ENCODE data around the gene DLGAP4.
"Not testable (repeated sequence)": the region's sequence is repeated elsewhere in the genome, so short reads cannot be mapped to it uniquely, and the experiment has no call there.

Gene DLGAP4

GRCh38 chr20:36564726-36565121 lies 258.6 kb downstream of the DLGAP4 start:
- not testable (repeated sequence) for H3K4me1 ChIP-seq (ENCODE audit: control insufficient read depth in 1 of 2, insufficient read depth in 2 of 2, low read length in 2 of 2); H3K36me3 ChIP-seq (ENCODE audit: control insufficient read depth in 1 of 2, insufficient read depth in 2 of 2, low read length in 2 of 2); H3K27ac ChIP-seq (ENCODE audit: low read length); H3K9me3 ChIP-seq (ENCODE audit: control insufficient read depth in 1 of 2, low read length in 2 of 2); H3K4me3 ChIP-seq (ENCODE audit: low read depth in 1 of 2, low read length in 2 of 2); H3K27me3 ChIP-seq (ENCODE audit: low read depth, low read length)

- H3K4me3 ChIP-seq (ENCODE audit: low read depth in 1 of 2, low read length in 2 of 2), result no peak overlapping the region
- H3K4me1 ChIP-seq (ENCODE audit: control insufficient read depth in 1 of 2, insufficient read depth in 2 of 2, low read length in 2 of 2), result no peaks in the 10 kb centered on the region
- peaks cover 0 to 3% of the 10 kb centered on the region in 2 donors for H3K9me3 ChIP-seq (ENCODE audit: control insufficient read depth in 1 of 2, low read length in 2 of 2)
- no peak overlapping the region for H3K27ac ChIP-seq (ENCODE audit: low read length)
- no peaks in the 10 kb centered on the region for H3K27me3 ChIP-seq (ENCODE audit: low read depth, low read length)
- H3K36me3 ChIP-seq (ENCODE audit: control insufficient read depth in 1 of 2, insufficient read depth in 2 of 2, low read length in 2 of 2), result no peaks in the 10 kb centered on the region
Observed at GRCh38 chr20:36565520-36565919, 259.4 kb downstream of the DLGAP4 start.

GRCh38 chr20:36569847-36570429 lies 263.8 kb downstream of the DLGAP4 start:
- no peaks in the 10 kb centered on the region for H3K27me3 ChIP-seq (ENCODE audit: low read depth, low read length)
- no peaks in the 10 kb centered on the region for H3K36me3 ChIP-seq (ENCODE audit: control insufficient read depth in 1 of 2, insufficient read depth in 2 of 2, low read length in 2 of 2)
- no peak overlapping the region for H3K27ac ChIP-seq (ENCODE audit: low read length)
- peaks cover 0 to 5% of the 10 kb centered on the region in 2 donors for H3K4me1 ChIP-seq (ENCODE audit: control insufficient read depth in 1 of 2, insufficient read depth in 2 of 2, low read length in 2 of 2)
- peaks cover 0 to 3% of the 10 kb centered on the region in 2 donors for H3K9me3 ChIP-seq (ENCODE audit: control insufficient read depth in 1 of 2, low read length in 2 of 2)
- H3K4me3 ChIP-seq (ENCODE audit: low read depth in 1 of 2, low read length in 2 of 2), result no peak overlapping the region

- Histone ChIP-seq H3K36me3 (ENCODE audit: control insufficient read depth in 1 of 2, insufficient read depth in 2 of 2, low read length in 2 of 2) (no peaks in the 10 kb centered on the region), H3K27ac (ENCODE audit: low read length) (peak overlapping the region; percentile 74), H3K4me3 (ENCODE audit: low read depth in 1 of 2, low read length in 2 of 2) (no peak overlapping the region), H3K4me1 (ENCODE audit: control insufficient read depth in 1 of 2, insufficient read depth in 2 of 2, low read length in 2 of 2) (peaks cover 0 to 21% of the 10 kb centered on the region in 2 donors), H3K9me3 (ENCODE audit: control insufficient read depth in 1 of 2, low read length in 2 of 2) (no peaks in the 10 kb centered on the region), H3K27me3 (ENCODE audit: low read depth, low read length) (no peaks in the 10 kb centered on the region)
Observed at GRCh38 chr20:36571564-36572504, 265.7 kb downstream of the DLGAP4 start.

- Histone ChIP-seq H3K4me3 (ENCODE audit: low read depth in 1 of 2, low read length in 2 of 2) (peak overlapping the region; percentile 46 to 77), H3K36me3 (ENCODE audit: control insufficient read depth in 1 of 2, insufficient read depth in 2 of 2, low read length in 2 of 2) (no peaks in the 10 kb centered on the region)
Observed at GRCh38 chr20:36572701-36573102, 266.6 kb downstream of the DLGAP4 start.

GRCh38 chr20:36573103-36573797 lies 267.1 kb downstream of the DLGAP4 start, which contains the start of gene TGIF2:
Gene TGIF2 (plus strand): TSS chr20:36573597. CDS start chr20:36578775, 5,178 bp downstream.
- peaks cover 0 to 21% of the 10 kb centered on the region in 2 donors for H3K4me1 ChIP-seq (ENCODE audit: control insufficient read depth in 1 of 2, insufficient read depth in 2 of 2, low read length in 2 of 2)
- peak within 1 kb of the TSS; percentile 46 to 77 for H3K4me3 ChIP-seq (ENCODE audit: low read depth in 1 of 2, low read length in 2 of 2)
- H3K27me3 ChIP-seq (ENCODE audit: low read depth, low read length), result no peaks in the 10 kb centered on the region
- H3K36me3 ChIP-seq (ENCODE audit: control insufficient read depth in 1 of 2, insufficient read depth in 2 of 2, low read length in 2 of 2), result no peaks in the 10 kb centered on the region
- H3K9me3 ChIP-seq (ENCODE audit: control insufficient read depth in 1 of 2, low read length in 2 of 2), result no peaks in the 10 kb centered on the region
- peak within 1 kb of the TSS; percentile 74 for H3K27ac ChIP-seq (ENCODE audit: low read length)

More at GRCh38 chr20:36572701-36573102, 266.6 kb downstream of the DLGAP4 start:
- H3K27ac ChIP-seq (ENCODE audit: low read length), result peak overlapping the region; percentile 74
- H3K9me3 ChIP-seq (ENCODE audit: control insufficient read depth in 1 of 2, low read length in 2 of 2), result no peaks in the 10 kb centered on the region
- H3K4me1 ChIP-seq (ENCODE audit: control insufficient read depth in 1 of 2, insufficient read depth in 2 of 2, low read length in 2 of 2), result peaks cover 0 to 21% of the 10 kb centered on the region in 2 donors
- H3K27me3 ChIP-seq (ENCODE audit: low read depth, low read length), result no peaks in the 10 kb centered on the region

GRCh38 chr20:36573798-36574365 lies 267.7 kb downstream of the DLGAP4 start:
- Histone ChIP-seq H3K4me1 (ENCODE audit: control insufficient read depth in 1 of 2, insufficient read depth in 2 of 2, low read length in 2 of 2) (peaks cover 0 to 21% of the 10 kb centered on the region in 2 donors), H3K27me3 (ENCODE audit: low read depth, low read length) (no peaks in the 10 kb centered on the region), H3K36me3 (ENCODE audit: control insufficient read depth in 1 of 2, insufficient read depth in 2 of 2, low read length in 2 of 2) (no peaks in the 10 kb centered on the region), H3K9me3 (ENCODE audit: control insufficient read depth in 1 of 2, low read length in 2 of 2) (no peaks in the 10 kb centered on the region), H3K27ac (ENCODE audit: low read length) (no peak overlapping the region), H3K4me3 (ENCODE audit: low read depth in 1 of 2, low read length in 2 of 2) (peak overlapping the region; percentile 26 to 77)

- Histone ChIP-seq H3K4me3 (ENCODE audit: low read depth in 1 of 2, low read length in 2 of 2) (peak overlapping the region; percentile 50 to 77), H3K27ac (ENCODE audit: low read length) (peak overlapping the region; percentile 31), H3K27me3 (ENCODE audit: low read depth, low read length) (no peaks in the 10 kb centered on the region), H3K4me1 (ENCODE audit: control insufficient read depth in 1 of 2, insufficient read depth in 2 of 2, low read length in 2 of 2) (peaks cover 0 to 21% of the 10 kb centered on the region in 2 donors), H3K36me3 (ENCODE audit: control insufficient read depth in 1 of 2, insufficient read depth in 2 of 2, low read length in 2 of 2) (peaks cover 3% of the 10 kb centered on the region in 2 donors), H3K9me3 (ENCODE audit: control insufficient read depth in 1 of 2, low read length in 2 of 2) (no peaks in the 10 kb centered on the region)
Observed at GRCh38 chr20:36574366-36575135, 268.4 kb downstream of the DLGAP4 start.

GRCh38 chr20:36576081-36576445 lies 269.9 kb downstream of the DLGAP4 start:
- H3K4me3 ChIP-seq (ENCODE audit: low read depth in 1 of 2, low read length in 2 of 2), result no peak overlapping the region
- peaks cover 12 to 14% of the 10 kb centered on the region in 2 donors for H3K36me3 ChIP-seq (ENCODE audit: control insufficient read depth in 1 of 2, insufficient read depth in 2 of 2, low read length in 2 of 2)
- H3K27ac ChIP-seq (ENCODE audit: low read length), result no peak overlapping the region
- H3K27me3 ChIP-seq (ENCODE audit: low read depth, low read length), result no peaks in the 10 kb centered on the region
- H3K4me1 ChIP-seq (ENCODE audit: control insufficient read depth in 1 of 2, insufficient read depth in 2 of 2, low read length in 2 of 2), result peaks cover 0 to 21% of the 10 kb centered on the region in 2 donors
- H3K9me3 ChIP-seq (ENCODE audit: control insufficient read depth in 1 of 2, low read length in 2 of 2), result no peaks in the 10 kb centered on the region
